Activated naive CD4-positive, alpha-beta T cell (primary cell): ENCODE data around the gene SNU13.
"Not testable (repeated sequence)": the region's sequence is repeated elsewhere in the genome, so short reads cannot be mapped to it uniquely, and the experiment has no call there.

ENCODE experiments used
- DNase-seq, 4 experiments: peaks; one replicate each; lab custom pipeline; 2025; lab: John Stamatoyannopoulos, UW

SNU13 gene

DNA sequence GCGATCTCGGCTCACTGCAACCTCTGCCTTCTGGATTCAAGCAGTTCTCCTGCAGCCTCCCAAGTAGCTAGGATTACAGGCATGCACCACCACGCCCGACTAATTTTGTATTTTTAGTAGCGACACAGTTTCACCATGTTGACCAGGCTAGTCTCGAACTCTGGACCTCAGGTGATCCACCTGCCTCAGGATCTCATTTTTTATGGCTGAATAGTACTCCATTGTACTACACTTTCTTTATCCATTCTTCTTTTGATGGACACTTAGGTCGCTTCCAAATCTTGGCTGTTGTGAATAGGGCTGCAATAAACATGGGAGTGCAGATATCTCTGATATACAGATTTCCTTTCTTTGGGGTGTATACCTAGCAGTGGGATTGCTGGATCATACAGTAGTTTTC, 46.8 kb downstream of the SNU13 start:
- no peak for DNase-seq

DNA sequence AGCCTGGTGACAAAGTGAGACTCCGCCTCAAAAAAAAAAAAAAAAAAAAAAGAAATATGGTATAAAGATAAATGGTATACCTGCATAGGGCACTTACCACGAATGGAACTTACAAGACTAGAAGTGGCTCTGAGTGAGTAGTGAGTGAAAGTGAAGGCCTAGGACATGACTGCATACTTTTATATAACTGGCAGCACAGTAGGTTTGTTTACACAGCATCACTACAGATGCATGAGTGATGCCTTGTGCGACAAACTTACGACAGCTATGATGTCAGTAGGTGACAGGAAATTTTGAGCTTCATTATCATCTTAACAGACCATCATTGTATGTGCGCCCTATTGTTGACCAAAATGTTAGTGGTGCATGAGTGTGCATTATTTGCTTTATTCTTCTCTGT, 49.9 kb downstream of the SNU13 start:
- DNase-seq: no peak

DNA sequence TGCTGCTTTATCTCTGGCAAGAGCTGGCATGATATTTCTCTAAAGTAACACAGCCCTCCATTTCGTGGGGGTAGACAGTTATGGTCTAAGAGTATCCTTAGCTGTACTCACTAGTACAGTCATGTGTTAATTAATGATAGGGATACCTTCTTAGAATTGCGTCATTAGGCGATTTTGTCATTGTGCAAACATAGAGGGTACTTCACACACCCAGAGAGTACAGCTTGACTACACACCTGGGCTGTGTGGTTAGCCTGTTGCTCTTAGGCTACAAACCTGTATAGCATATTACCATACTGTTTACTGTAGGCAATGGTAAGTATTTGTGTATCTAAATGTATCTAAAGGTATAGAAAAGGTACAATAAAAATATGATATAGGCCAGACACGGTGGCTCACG, 50.5 kb downstream of the SNU13 start:
- DNase-seq: no peak

DNA sequence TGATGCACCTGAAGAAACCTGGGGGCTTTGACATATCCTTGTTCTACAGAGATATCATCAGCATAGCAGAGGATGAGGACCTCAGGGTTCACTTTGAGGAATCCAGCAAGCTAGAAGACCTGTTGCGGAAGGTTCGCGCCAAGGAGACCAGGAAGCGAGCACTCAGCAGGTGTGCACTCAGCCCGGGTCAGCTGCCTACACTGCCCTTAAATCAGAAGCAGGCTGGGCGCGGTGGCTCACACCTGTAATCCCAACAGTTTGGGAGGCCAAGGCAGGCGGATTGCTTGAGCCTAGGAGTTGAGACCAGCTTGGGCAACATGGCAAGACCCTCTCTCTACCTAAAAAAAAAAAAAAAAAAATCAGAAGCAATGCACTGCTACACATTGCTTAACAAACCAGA, 51.0 kb downstream of the SNU13 start:
- DNase-seq: not testable (repeated sequence)

DNA sequence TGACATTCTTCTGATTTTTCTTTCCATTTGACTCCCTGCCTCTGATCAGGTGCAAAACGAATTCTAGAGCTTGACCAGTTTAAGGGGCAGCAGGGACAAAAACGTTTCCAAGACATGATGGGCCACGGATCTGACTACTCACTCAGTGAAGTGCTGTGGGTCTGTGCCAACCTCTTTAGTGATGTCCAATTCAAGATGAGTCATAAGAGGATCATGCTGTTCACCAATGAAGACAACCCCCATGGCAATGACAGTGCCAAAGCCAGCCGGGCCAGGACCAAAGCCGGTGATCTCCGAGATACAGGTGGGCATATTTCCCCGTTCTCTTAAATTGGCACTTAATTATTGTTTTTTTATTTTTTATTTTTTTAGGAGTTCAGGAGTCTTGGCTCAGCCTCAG, 52.2 kb downstream of the SNU13 start:
- no peak for DNase-seq

DNA sequence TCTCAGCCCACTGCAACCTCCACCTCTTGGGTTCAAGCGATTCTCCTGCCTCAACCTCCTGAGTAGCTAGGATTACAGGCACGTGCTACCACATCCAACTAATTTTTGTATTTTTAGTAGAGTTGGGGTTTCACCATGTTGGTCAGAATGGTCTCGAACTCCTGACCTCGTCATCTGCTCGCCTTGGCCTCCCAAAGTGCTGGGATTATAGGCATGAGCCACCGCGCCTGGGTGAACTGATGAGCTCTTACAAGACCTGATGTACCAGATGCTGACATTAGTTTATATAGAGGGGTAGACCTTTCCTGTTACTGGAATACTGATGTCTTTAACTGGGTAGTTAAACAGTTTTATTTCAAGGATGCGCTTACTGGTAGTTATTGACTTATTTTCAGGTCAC, 54.1 kb downstream of the SNU13 start:
- DNase-seq: not testable (repeated sequence)

DNA sequence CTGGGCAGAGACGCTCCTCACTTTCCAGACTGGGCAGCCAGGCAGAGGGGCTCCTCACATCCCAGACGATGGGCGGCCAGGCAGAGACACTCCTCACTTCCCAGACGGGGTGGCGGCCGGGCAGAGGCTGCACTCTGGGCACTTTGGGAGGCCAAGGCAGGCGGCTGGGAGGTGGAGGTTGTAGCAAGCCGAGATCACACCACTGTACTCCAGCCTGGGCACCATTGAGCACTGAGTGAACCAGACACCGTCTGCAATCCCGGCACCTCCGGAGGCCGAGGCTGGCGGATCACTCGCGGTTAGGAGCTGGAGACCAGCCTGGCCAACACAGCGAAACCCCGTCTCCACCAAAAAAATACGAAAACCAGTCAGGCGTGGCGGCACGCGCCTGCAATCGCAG, 57.1 kb downstream of the SNU13 start:
- DNase-seq: not testable (repeated sequence)

DNA sequence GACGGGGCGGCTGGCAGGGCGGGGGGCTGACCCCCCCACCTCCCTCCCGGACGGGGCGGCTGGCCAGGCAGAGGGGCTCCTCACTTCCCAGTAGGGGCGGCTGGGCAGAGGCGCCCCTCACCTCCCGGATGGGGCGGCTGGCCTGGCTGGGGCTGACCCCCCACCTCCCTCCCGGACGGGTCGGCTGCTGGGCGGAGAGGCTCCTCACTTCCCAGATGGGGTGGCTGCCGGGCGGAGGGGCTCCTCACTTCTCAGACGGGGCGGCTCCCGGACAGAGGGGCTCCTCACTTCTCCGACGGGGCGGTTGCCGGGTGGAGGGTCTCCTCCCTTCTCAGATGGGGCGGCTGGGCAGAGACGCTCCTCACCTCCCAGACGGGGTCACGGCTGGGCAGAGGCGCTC, 57.6 kb downstream of the SNU13 start:
- not testable (repeated sequence) for DNase-seq

DNA sequence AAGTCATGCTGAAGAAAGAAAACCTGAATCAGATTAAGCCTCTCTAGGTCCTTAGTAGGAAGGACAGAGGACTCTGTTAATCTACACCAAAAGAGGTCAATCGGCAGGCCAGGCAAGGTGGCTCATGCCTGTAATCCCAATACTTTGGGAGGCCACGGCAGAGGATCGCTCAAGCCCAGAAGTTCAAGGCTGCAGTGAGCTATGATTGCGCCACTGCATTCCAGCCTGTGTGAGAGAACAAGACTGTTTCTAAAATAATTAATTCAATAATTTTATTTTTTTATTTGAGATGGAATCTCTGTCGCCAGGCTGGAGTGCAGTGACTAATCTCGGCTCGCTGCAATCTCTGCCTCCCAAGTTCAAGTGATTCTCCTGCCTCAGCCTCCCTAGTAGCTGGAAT, 63.1 kb downstream of the SNU13 start:
- DNase-seq: no peak
